ENCODE measurements around the gene GAS6. TPM values are rescaled to one million over a fixed set of nuclear protein-coding genes. Genes with fewer than 3 reads are reported as not detected.

Gene GAS6
- total and polyA plus RNA-seq, 2 donors (not counting 1 experiment from before 2014, with no cell fraction given) = 227 to 301 TPM

- H3K9ac ChIP-seq (ENCODE audit: insufficient read depth, low read length) = no peak overlapping the region
- H3K4me1 ChIP-seq (ENCODE audit: control insufficient read depth, extremely low read depth, insufficient read depth, low read length) = peaks cover 6% of the 10 kb centered on the region
- no peak overlapping the region for H3K4me3 ChIP-seq (replicated peaks in 1 of 4; ENCODE audit: control extremely low read depth in 1 of 4, insufficient read depth in 1 of 4, low read depth in 3 of 4, low read length in 4 of 4)
- no peak for DNase-seq (ENCODE audit: low read depth in 2 of 2)
- no peaks in the 10 kb centered on the region for H3K79me2 ChIP-seq (ENCODE audit: control insufficient read depth, insufficient read depth, low read length)
- no peak for TF ChIP-seq CTCF (conservative IDR thresholded peaks at IDR 0.05 in 1 of 2, IDR thresholded peaks at IDR 0.05 in 1 of 2; ENCODE audit: low read depth in 1 of 2, low read length in 2 of 2)
- TF ChIP-seq EZH2 (IDR thresholded peaks at IDR 0.05; ENCODE audit: low read length, missing control alignments) = no peak
- H2AFZ ChIP-seq (ENCODE audit: low read length) = no peak overlapping the region
- no peak overlapping the region for H3K27ac ChIP-seq (ENCODE audit: insufficient read depth, low read length)
- H4K20me1 ChIP-seq (ENCODE audit: control insufficient read depth, extremely low read depth, insufficient read depth, low read length) = no peaks in the 10 kb centered on the region
- H3K9me3 ChIP-seq (ENCODE audit: control insufficient read depth, insufficient read depth, low read depth, low read length) = no peaks in the 10 kb centered on the region
- H3K36me3 ChIP-seq (ENCODE audit: control insufficient read depth, insufficient read depth, low read length) = no peaks in the 10 kb centered on the region
- no peaks in the 10 kb centered on the region for H3K27me3 ChIP-seq (ENCODE audit: control insufficient read depth, insufficient read depth, low read length)
- H3K4me2 ChIP-seq (ENCODE audit: extremely low read depth, insufficient read depth, low read length) = no peak overlapping the region
These were observed 58.3 kb downstream of the GAS6 start for GRCh38 chr13:113805431-113806103.

GRCh38 chr13:113804703-113805430 is 59.0 kb downstream of the GAS6 start:
- no peak overlapping the region for H3K9ac ChIP-seq (ENCODE audit: insufficient read depth, low read length)
- no peaks in the 10 kb centered on the region for H4K20me1 ChIP-seq (ENCODE audit: control insufficient read depth, extremely low read depth, insufficient read depth, low read length)
- no peak overlapping the region for H3K4me2 ChIP-seq (ENCODE audit: extremely low read depth, insufficient read depth, low read length)
- no peak overlapping the region for H3K27ac ChIP-seq (ENCODE audit: insufficient read depth, low read length)
- H3K36me3 ChIP-seq (ENCODE audit: control insufficient read depth, insufficient read depth, low read length) = no peaks in the 10 kb centered on the region
- no peak overlapping the region for H3K4me3 ChIP-seq (replicated peaks in 1 of 4; ENCODE audit: control extremely low read depth in 1 of 4, insufficient read depth in 1 of 4, low read depth in 3 of 4, low read length in 4 of 4)
- peaks cover 6% of the 10 kb centered on the region for H3K4me1 ChIP-seq (ENCODE audit: control insufficient read depth, extremely low read depth, insufficient read depth, low read length)
- TF ChIP-seq EZH2 (IDR thresholded peaks at IDR 0.05; ENCODE audit: low read length, missing control alignments) = no peak
- H3K9me3 ChIP-seq (ENCODE audit: control insufficient read depth, insufficient read depth, low read depth, low read length) = no peaks in the 10 kb centered on the region
- H3K79me2 ChIP-seq (ENCODE audit: control insufficient read depth, insufficient read depth, low read length) = no peaks in the 10 kb centered on the region
- no peaks in the 10 kb centered on the region for H3K27me3 ChIP-seq (ENCODE audit: control insufficient read depth, insufficient read depth, low read length)
- H2AFZ ChIP-seq (ENCODE audit: low read length) = no peak overlapping the region
- no peak for DNase-seq (ENCODE audit: low read depth in 2 of 2)

GRCh38 chr13:113804017-113804702 is 59.7 kb downstream of the GAS6 start:
- no peak for TF ChIP-seq CTCF (conservative IDR thresholded peaks at IDR 0.05 in 1 of 2, IDR thresholded peaks at IDR 0.05 in 1 of 2; ENCODE audit: low read depth in 1 of 2, low read length in 2 of 2)
- TF ChIP-seq EZH2 (IDR thresholded peaks at IDR 0.05; ENCODE audit: low read length, missing control alignments) = no peak
- no peaks in the 10 kb centered on the region for H3K27me3 ChIP-seq (ENCODE audit: control insufficient read depth, insufficient read depth, low read length)
- H3K79me2 ChIP-seq (ENCODE audit: control insufficient read depth, insufficient read depth, low read length) = no peaks in the 10 kb centered on the region
- H4K20me1 ChIP-seq (ENCODE audit: control insufficient read depth, extremely low read depth, insufficient read depth, low read length) = no peaks in the 10 kb centered on the region
- peaks cover 6% of the 10 kb centered on the region for H3K4me1 ChIP-seq (ENCODE audit: control insufficient read depth, extremely low read depth, insufficient read depth, low read length)
- H3K9me3 ChIP-seq (ENCODE audit: control insufficient read depth, insufficient read depth, low read depth, low read length) = no peaks in the 10 kb centered on the region
- no peak overlapping the region for H3K4me2 ChIP-seq (ENCODE audit: extremely low read depth, insufficient read depth, low read length)
- DNase-seq (ENCODE audit: low read depth in 2 of 2) = peak in 1 of 2 donors; percentile 62
- no peak overlapping the region for H2AFZ ChIP-seq (ENCODE audit: low read length)
- H3K4me3 ChIP-seq (replicated peaks in 1 of 4; ENCODE audit: control extremely low read depth in 1 of 4, insufficient read depth in 1 of 4, low read depth in 3 of 4, low read length in 4 of 4) = no peak overlapping the region
- H3K9ac ChIP-seq (ENCODE audit: insufficient read depth, low read length) = no peak overlapping the region
- no peaks in the 10 kb centered on the region for H3K36me3 ChIP-seq (ENCODE audit: control insufficient read depth, insufficient read depth, low read length)
- H3K27ac ChIP-seq (ENCODE audit: insufficient read depth, low read length) = no peak overlapping the region
